Measurements from ENCODE around the gene DPP7. TPM values are rescaled to one million over a fixed set of nuclear protein-coding genes. Genes with fewer than 3 reads are reported as not detected.
"Not testable (repeated sequence)": the region's sequence is repeated elsewhere in the genome, so short reads cannot be mapped to it uniquely, and the experiment has no call there.

The DPP7 gene
- total and polyA plus RNA-seq, 2 donors (not counting 1 experiment from before 2014, with no cell fraction given) = 324 to 506 TPM

- DNase-seq = no peak
- Mint-ChIP-seq H3K27ac (peak overlapping the region; percentile 89), H3K27me3 (no peaks in the 10 kb centered on the region), H3K4me1 (peaks cover 54% of the 10 kb centered on the region), H3K4me3 (peak overlapping the region; percentile 72), H3K9me3 (ENCODE audit: insufficient read depth) (no peaks in the 10 kb centered on the region)
- WGBS (ENCODE audit: insufficient coverage) = no CpG with 5 or more reads among the region's 5 CpGs
- H3K79me2 ChIP-seq (ENCODE audit: control insufficient read depth, insufficient read depth, low read length) = peaks cover 28% of the 10 kb centered on the region
- peak overlapping the region; percentile 47 for H3K4me2 ChIP-seq (replicated peaks; ENCODE audit: low read depth, low read length, poor library complexity, severe bottlenecking)
- H3K4me1 ChIP-seq (ENCODE audit: control insufficient read depth in 2 of 2, insufficient read depth in 2 of 2, low read length in 2 of 2) = peaks cover 53 to 64% of the 10 kb centered on the region in 2 donors
- intact Hi-C loops (cut with micrococcal nuclease) = loop anchor here (5.0 kb wide), 1 partner anchor 34 kb away; no protein-coding TSS in a partner anchor
- no peak overlapping the region for H3K9ac ChIP-seq (ENCODE audit: low read length)
- no peak overlapping the region for H2AFZ ChIP-seq (ENCODE audit: insufficient read depth, low read depth, low read length, poor library complexity, severe bottlenecking)
- TF ChIP-seq EZH2 (IDR thresholded peaks at IDR 0.05; ENCODE audit: borderline replicate concordance, insufficient read depth, low read depth, low read length, poor library complexity, severe bottlenecking) (no peak), CTCF (IDR thresholded peaks at IDR 0.05) (no peak)
- peak overlapping the region in 1 of 5 experiments; percentile 1 for H3K4me3 ChIP-seq (ENCODE audit: control extremely low read depth in 1 of 5, extremely low read depth in 1 of 5, insufficient read depth in 1 of 5, low read depth in 2 of 5, low read length in 4 of 5)
- no peaks in the 10 kb centered on the region for H3K9me3 ChIP-seq (ENCODE audit: control extremely low read depth in 1 of 3, control insufficient read depth in 2 of 3, insufficient read depth in 1 of 3, low read length in 2 of 3)
- H4K20me1 ChIP-seq (ENCODE audit: control insufficient read depth, insufficient read depth, low read length, poor library complexity, severe bottlenecking) = no peaks in the 10 kb centered on the region
- H3K27me3 ChIP-seq (replicated peaks in 1 of 4; ENCODE audit: control extremely low read depth in 1 of 4, control insufficient read depth in 3 of 4, insufficient read depth in 4 of 4, low read length in 3 of 4) = no peaks in the 10 kb centered on the region
- peak overlapping the region in 1 of 2 donors; percentile 84 for H3K27ac ChIP-seq (ENCODE audit: low read length in 2 of 2)
- no peaks in the 10 kb centered on the region for H3K36me3 ChIP-seq (replicated peaks in 1 of 2; ENCODE audit: control extremely low read depth in 1 of 2, control insufficient read depth in 1 of 2, extremely low read depth in 1 of 2, insufficient read depth in 2 of 2, low read length in 1 of 2)
- CTCF ChIA-PET = interaction anchor here (0.6 to 3.9 kb wide), 7 partner anchors 77 to 124 kb away, joined by 3 to 15 read pairs (median 4); partner anchors contain the start of genes CYSRT1, RNF224 and TPRN
- no peak for ATAC-seq (ENCODE audit: low read depth)
- POLR2A ChIA-PET = interaction anchor here (0.7 to 1.0 kb wide), 2 partner anchors 53 to 124 kb away, joined by 3 to 14 read pairs; partner anchors contain the start of gene SAPCD2
Measured at GRCh38 chr9:137123468-137123837, 8.9 kb upstream of the DPP7 start.

- not testable (repeated sequence) for H2AFZ ChIP-seq (ENCODE audit: insufficient read depth, low read depth, low read length, poor library complexity, severe bottlenecking); H3K9me3 Mint-ChIP-seq (ENCODE audit: insufficient read depth); H3K27me3 ChIP-seq (replicated peaks in 1 of 4; ENCODE audit: control extremely low read depth in 1 of 4, control insufficient read depth in 3 of 4, insufficient read depth in 4 of 4, low read length in 3 of 4); H3K36me3 ChIP-seq (replicated peaks in 1 of 2; ENCODE audit: control extremely low read depth in 1 of 2, control insufficient read depth in 1 of 2, extremely low read depth in 1 of 2, insufficient read depth in 2 of 2, low read length in 1 of 2); H3K27me3 Mint-ChIP-seq; H3K9me3 ChIP-seq (ENCODE audit: control extremely low read depth in 1 of 3, control insufficient read depth in 2 of 3, insufficient read depth in 1 of 3, low read length in 2 of 3); H4K20me1 ChIP-seq (ENCODE audit: control insufficient read depth, insufficient read depth, low read length, poor library complexity, severe bottlenecking); DNase-seq
- H3K27ac ChIP-seq (ENCODE audit: low read length in 2 of 2) = peak overlapping the region; percentile 62 to 84
- Mint-ChIP-seq H3K4me3 (peak overlapping the region; percentile 72), H3K27ac (peak overlapping the region; percentile 91), H3K4me1 (peaks cover 49% of the 10 kb centered on the region)
- ChIA-PET POLR2A (interaction anchor here (0.7 to 1.0 kb wide), 2 partner anchors 53 to 123 kb away, joined by 3 to 14 read pairs; partner anchors contain the start of gene SAPCD2), CTCF (interaction anchor here (0.6 to 3.9 kb wide), 10 partner anchors 40 to 286 kb away, joined by 3 to 15 read pairs (median 4); partner anchors contain the start of genes CYSRT1, RNF224 and TPRN)
- WGBS (ENCODE audit: insufficient coverage) = 40% methylated on average over 2 of the region's 16 CpGs
- peak; percentile 14 for ATAC-seq (ENCODE audit: low read depth)
- peaks cover 24% of the 10 kb centered on the region for H3K79me2 ChIP-seq (ENCODE audit: control insufficient read depth, insufficient read depth, low read length)
- H3K9ac ChIP-seq (ENCODE audit: low read length) = peak overlapping the region; percentile 6
- H3K4me1 ChIP-seq (ENCODE audit: control insufficient read depth in 2 of 2, insufficient read depth in 2 of 2, low read length in 2 of 2) = peaks cover 48 to 59% of the 10 kb centered on the region in 2 donors
- H3K4me3 ChIP-seq (ENCODE audit: control extremely low read depth in 1 of 5, extremely low read depth in 1 of 5, insufficient read depth in 1 of 5, low read depth in 2 of 5, low read length in 4 of 5) = peak overlapping the region in 1 of 5 experiments; percentile 33
- intact Hi-C loops (cut with micrococcal nuclease) = loop anchor here (5.0 kb wide), 1 partner anchor 34 kb away; no protein-coding TSS in a partner anchor
- peak overlapping the region; percentile 47 for H3K4me2 ChIP-seq (replicated peaks; ENCODE audit: low read depth, low read length, poor library complexity, severe bottlenecking)
Measured at GRCh38 chr9:137122796-137123467, 8.4 kb upstream of the DPP7 start.

GRCh38 chr9:137121927-137122795 lies 7.6 kb upstream of the DPP7 start:
- Mint-ChIP-seq H3K4me3 (peak overlapping the region; percentile 72), H3K27ac (peak overlapping the region; percentile 91), H3K4me1 (peaks cover 41% of the 10 kb centered on the region)
- H3K27me3 ChIP-seq (replicated peaks in 1 of 4; ENCODE audit: control extremely low read depth in 1 of 4, control insufficient read depth in 3 of 4, insufficient read depth in 4 of 4, low read length in 3 of 4); H3K9me3 ChIP-seq (ENCODE audit: control extremely low read depth in 1 of 3, control insufficient read depth in 2 of 3, insufficient read depth in 1 of 3, low read length in 2 of 3); H4K20me1 ChIP-seq (ENCODE audit: control insufficient read depth, insufficient read depth, low read length, poor library complexity, severe bottlenecking); H3K9me3 Mint-ChIP-seq (ENCODE audit: insufficient read depth); H3K36me3 ChIP-seq (replicated peaks in 1 of 2; ENCODE audit: control extremely low read depth in 1 of 2, control insufficient read depth in 1 of 2, extremely low read depth in 1 of 2, insufficient read depth in 2 of 2, low read length in 1 of 2); H3K27me3 Mint-ChIP-seq; H2AFZ ChIP-seq (ENCODE audit: insufficient read depth, low read depth, low read length, poor library complexity, severe bottlenecking): not testable (repeated sequence)
- ChIA-PET CTCF (interaction anchor here (0.7 to 3.9 kb wide), 8 partner anchors 39 to 287 kb away, joined by 3 to 15 read pairs (median 4); partner anchors contain the start of genes CYSRT1, RNF224 and TPRN), POLR2A (interaction anchor here (1.0 kb wide), 1 partner anchor 52 kb away, joined by 14 read pairs; the partner anchor contains the start of gene SAPCD2)
- Histone ChIP-seq H3K4me1 (ENCODE audit: control insufficient read depth in 2 of 2, insufficient read depth in 2 of 2, low read length in 2 of 2) (peaks cover 43 to 52% of the 10 kb centered on the region in 2 donors), H3K4me2 (replicated peaks; ENCODE audit: low read depth, low read length, poor library complexity, severe bottlenecking) (peak overlapping the region; percentile 47), H3K79me2 (ENCODE audit: control insufficient read depth, insufficient read depth, low read length) (peaks cover 16% of the 10 kb centered on the region), H3K27ac (ENCODE audit: low read length in 2 of 2) (peak overlapping the region; percentile 62 to 84), H3K4me3 (ENCODE audit: control extremely low read depth in 1 of 5, extremely low read depth in 1 of 5, insufficient read depth in 1 of 5, low read depth in 2 of 5, low read length in 4 of 5) (peak overlapping the region in 2 of 5 experiments; percentile 33 to 34), H3K9ac (ENCODE audit: low read length) (peak overlapping the region; percentile 6)
- WGBS (ENCODE audit: insufficient coverage) = 50% methylated on average over 6 of the region's 25 CpGs
- peak; percentile 54 for ATAC-seq (ENCODE audit: low read depth)
- intact Hi-C loops (cut with micrococcal nuclease) = loop anchor here (5.0 kb wide), 1 partner anchor 35 kb away; no protein-coding TSS in a partner anchor
- DNase-seq = peak; percentile 62
